H9 (cell line): Measurements from ENCODE around the gene NET1. TPM values are rescaled to one million over a fixed set of nuclear protein-coding genes. Genes with fewer than 3 reads are reported as not detected.
A peak's percentile ranks its signal among the peaks of the same experiment; 100 is the strongest.

Source experiments
- DNase-seq: peaks from one replicate; pipeline ENCODE4 v3.0.0-alpha.2; 2017
- H2AFZ ChIP-seq: one replicate; pipeline ENCODE4 v1.6.1; 2013; ENCODE audit warnings: mild to moderate bottlenecking, low read length, control low read depth, moderate library complexity
- H2AK5ac ChIP-seq: 2 replicates; pipeline ENCODE4 v1.6.1; 2013; ENCODE audit warnings: low read length, control low read depth, mixed read lengths; ENCODE audit not compliant: insufficient read length
- H2BK120ac ChIP-seq: one replicate; pipeline ENCODE4 v1.6.1; 2013; ENCODE audit warnings: low read depth, mild to moderate bottlenecking, low read length, control low read depth, inconsistent platforms; ENCODE audit not compliant: poor library complexity, severe bottlenecking
- H2BK12ac ChIP-seq: 2 replicates; pipeline ENCODE4 v1.6.1; 2013; ENCODE audit warnings: low read length, control low read depth, mixed read lengths, low read depth; ENCODE audit not compliant: insufficient read length
- H2BK15ac ChIP-seq: 2 replicates; pipeline ENCODE4 v1.6.1; 2013; ENCODE audit warnings: low read depth, low read length, control low read depth
- H2BK20ac ChIP-seq: one replicate; pipeline ENCODE4 v1.6.1; 2013; ENCODE audit warnings: low read depth, mild to moderate bottlenecking, low read length, control low read depth, inconsistent platforms; ENCODE audit not compliant: poor library complexity, severe bottlenecking
- H2BK5ac ChIP-seq: 2 replicates; pipeline ENCODE4 v1.6.1; 2013; ENCODE audit warnings: low read length, control low read depth, mixed read lengths; ENCODE audit not compliant: insufficient read length
- H3K14ac ChIP-seq: 2 replicates; pipeline ENCODE4 v1.6.1; 2013; ENCODE audit warnings: low read length, control low read depth; ENCODE audit not compliant: insufficient read depth
- H3K18ac ChIP-seq: 2 replicates; pipeline ENCODE4 v1.6.1; 2013; ENCODE audit warnings: low read depth, mild to moderate bottlenecking, mixed read lengths, low read length, control low read depth; ENCODE audit not compliant: insufficient read length
- H3K23ac ChIP-seq: 2 replicates; pipeline ENCODE4 v1.6.1; 2013; ENCODE audit warnings: low read length, control low read depth, mixed read lengths, low read depth; ENCODE audit not compliant: insufficient read length
- H3K23me2 ChIP-seq: 2 replicates; pipeline ENCODE4 v1.6.1; 2013; ENCODE audit warnings: low read depth, mild to moderate bottlenecking, mixed read lengths, low read length, control low read depth; ENCODE audit not compliant: insufficient read length, poor library complexity, severe bottlenecking
- H3K27ac ChIP-seq: 2 replicates; pipeline ENCODE4 v1.5.1; 2013; ENCODE audit warnings: low read length, control low read depth, mixed read lengths, low read depth; ENCODE audit not compliant: insufficient read length
- H3K27me3 ChIP-seq: 2 replicates; pipeline ENCODE4 v1.6.1; 2013; ENCODE audit warnings: low read length, control low read depth, inconsistent platforms; ENCODE audit not compliant: insufficient read depth
- H3K4ac ChIP-seq: 2 replicates; pipeline ENCODE4 v1.6.1; 2013; ENCODE audit warnings: low read depth, mild to moderate bottlenecking, control low read depth, inconsistent platforms, low read length, moderate library complexity
- H3K4me1 ChIP-seq: 2 replicates; pipeline ENCODE4 v1.6.1; 2013; ENCODE audit warnings: low read length, control low read depth, inconsistent platforms; ENCODE audit not compliant: insufficient read depth
- H3K4me2 ChIP-seq: 2 replicates; pipeline ENCODE4 v1.6.1; 2013; ENCODE audit warnings: low read length, control low read depth, mixed read lengths; ENCODE audit not compliant: insufficient read length, insufficient read depth
- H3K56ac ChIP-seq: 2 replicates; pipeline ENCODE4 v1.6.1; 2013; ENCODE audit warnings: low read depth, mild to moderate bottlenecking, mixed read lengths, low read length, control low read depth; ENCODE audit not compliant: insufficient read length
- H3K79me1 ChIP-seq: 2 replicates; pipeline ENCODE4 v1.6.1; 2013; ENCODE audit warnings: low read depth, mild to moderate bottlenecking, moderate library complexity, low read length, control low read depth, inconsistent platforms; ENCODE audit not compliant: insufficient read depth, poor library complexity, severe bottlenecking
- H3K79me2 ChIP-seq: 2 replicates; pipeline ENCODE4 v1.6.1; 2013; ENCODE audit warnings: low read length, control low read depth, inconsistent platforms; ENCODE audit not compliant: insufficient read depth
- H3K9ac ChIP-seq: 2 replicates; pipeline ENCODE4 v1.6.1; 2013; ENCODE audit warnings: low read length, control low read depth, mixed read lengths; ENCODE audit not compliant: insufficient read length; ENCODE audit errors: extremely low read depth
- H3K9me3 ChIP-seq: one replicate; pipeline ENCODE4 v1.6.1; 2013; ENCODE audit warnings: low read depth, low read length, inconsistent platforms; ENCODE audit not compliant: control insufficient read depth
- H3T11ph ChIP-seq: one replicate; pipeline ENCODE4 v1.6.1; 2013; ENCODE audit warnings: mild to moderate bottlenecking, low read length, control low read depth, inconsistent platforms
- H4K20me1 ChIP-seq: one replicate; pipeline ENCODE4 v1.6.1; 2013; ENCODE audit not compliant: control insufficient read depth, insufficient read length, insufficient read depth
- H4K5ac ChIP-seq: 2 replicates; pipeline ENCODE4 v1.6.1; 2013; ENCODE audit warnings: low read depth, mild to moderate bottlenecking, mixed read lengths, low read length, control low read depth; ENCODE audit not compliant: insufficient read length
- H4K8ac ChIP-seq: replicated peaks from 2 replicates; pipeline ENCODE4 v1.6.1; 2013; ENCODE audit warnings: low read length, control low read depth, mixed read lengths, low read depth; ENCODE audit not compliant: insufficient read length
- H4K91ac ChIP-seq: 2 replicates; pipeline ENCODE4 v1.6.1; 2013; ENCODE audit warnings: low read depth, mild to moderate bottlenecking, moderate library complexity, mixed read lengths, low read length, control low read depth; ENCODE audit not compliant: insufficient read length
- H3K27ac Mint-ChIP-seq, 3 experiments: 2 replicates in 2 of 3; 3 replicates in 1 of 3; pipeline ENCODE4 v1.8.0; 2020 to 2021; ENCODE audit warnings: mixed read lengths in 3 of 3, mild to moderate bottlenecking in 1 of 3, moderate library complexity in 1 of 3
- H3K27me3 Mint-ChIP-seq: 2 replicates; pipeline ENCODE4 v1.8.0; 2021; ENCODE audit warnings: low read depth, mild to moderate bottlenecking, moderate library complexity, mixed read lengths
- H3K36me3 Mint-ChIP-seq, 3 experiments: 2 replicates in 2 of 3; 3 replicates in 1 of 3; pipeline ENCODE4 v1.8.0; 2020 to 2021; ENCODE audit warnings: low read depth in 3 of 3, mixed read lengths in 3 of 3; ENCODE audit not compliant: insufficient read depth in 1 of 3
- H3K4me1 Mint-ChIP-seq, 2 experiments: 2 replicates each; pipeline ENCODE4 v1.8.0; 2020; ENCODE audit warnings: mixed read lengths in 2 of 2
- H3K4me3 Mint-ChIP-seq, 2 experiments: 2 replicates in 1 of 2; 3 replicates in 1 of 2; pipeline ENCODE4 v1.8.0; 2020 to 2021; ENCODE audit warnings: mild to moderate bottlenecking in 2 of 2, mixed read lengths in 2 of 2, moderate library complexity in 1 of 2
- H3K9me3 Mint-ChIP-seq, 2 experiments: 2 replicates in 1 of 2; 3 replicates in 1 of 2; pipeline ENCODE4 v1.8.0; 2020; ENCODE audit warnings: mild to moderate bottlenecking in 2 of 2, mixed read lengths in 2 of 2, moderate library complexity in 1 of 2
- WGBS: extraction: QIAGEN DNeasy Blood & Tissue Kit; methylation state at CpG from one replicate; pipeline ENCODE4 v1.1.7; 2013; ENCODE audit warnings: missing lambda C conversion rate, low lambda C conversion rate, mixed read lengths; ENCODE audit not compliant: insufficient read length; ENCODE audit errors: extremely low coverage; 5-methylcytosine and 5-hydroxymethylcytosine counted together
- total RNA-seq: library from RNA; stranded (reverse); gene quantifications from 2 replicates; pipeline ENCODE4 v1.2.1, GENCODE V29; 2021
- TF ChIP-seq, protein P1 (sequence below): fragments of 200-600 bp; sonication (generic); conservative IDR thresholded peaks from 3 replicates; pipeline ENCODE4 v1.8.0; 2021; ENCODE audit warnings: antibody characterized with exemption, mild to moderate bottlenecking

Gene NET1
- total RNA-seq, 1 experiment from 2014 or later = 50.6 TPM

DNA sequence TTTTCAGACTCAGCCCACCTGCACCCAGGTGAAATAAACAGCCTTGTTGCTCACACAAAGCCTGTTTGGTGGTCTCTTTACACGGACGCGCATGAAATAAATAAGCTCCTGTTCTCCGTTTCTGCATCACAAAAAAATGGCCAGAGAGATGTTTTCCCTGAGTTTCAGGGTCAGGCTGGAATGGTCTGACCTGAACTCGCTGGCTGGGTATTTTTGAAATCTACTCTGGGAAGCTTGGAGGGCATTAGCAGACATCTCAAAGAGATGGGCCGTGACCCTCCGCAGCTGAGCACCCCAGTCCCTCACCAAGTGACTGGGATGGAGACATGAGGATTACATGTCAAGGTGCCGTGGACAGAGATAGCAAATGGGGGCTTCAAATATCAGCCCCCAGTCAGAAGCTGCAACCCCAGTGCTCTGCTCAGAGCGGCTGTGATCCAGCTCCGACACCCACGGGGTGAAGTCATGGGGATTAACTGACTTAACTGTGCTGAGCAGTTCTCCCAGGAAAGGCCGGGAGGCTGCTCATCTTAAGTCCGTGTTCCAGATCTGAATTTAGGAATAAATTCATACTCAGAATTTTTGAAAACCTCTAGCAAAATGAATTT, 64.7 kb downstream of the NET1 start:
- peaks cover 5% of the 10 kb centered on the region for H3K27me3 Mint-ChIP-seq
- Histone ChIP-seq H2BK5ac (no peak overlapping the region), H4K20me1 (no peaks in the 10 kb centered on the region), H2AK5ac (no peak overlapping the region), H2AFZ (no peak overlapping the region), H4K91ac (no peak overlapping the region), H4K8ac (no peak overlapping the region), H3K4ac (peak overlapping the region; percentile 4; the same call in 1 of the 2 replicates), H4K5ac (peak overlapping the region; percentile 65), H3K9me3 (no peaks in the 10 kb centered on the region), H3T11ph (no peak overlapping the region), H2BK15ac (no peak overlapping the region), H3K4me1 (peaks cover 9% of the 10 kb centered on the region; the same call in 1 of the 2 replicates), H3K18ac (peak overlapping the region; percentile 92), H3K4me2 (no peak overlapping the region), H2BK12ac (no peak overlapping the region), H2BK20ac (no peak overlapping the region), H3K14ac (peak overlapping the region; percentile 45), H3K79me2 (no peaks in the 10 kb centered on the region), H3K27ac (peak overlapping the region; percentile 75), H3K9ac (no peak overlapping the region), H3K56ac (no peak overlapping the region), H3K27me3 (no peaks in the 10 kb centered on the region), H3K79me1 (no peaks in the 10 kb centered on the region), H3K23ac (peak overlapping the region; percentile 92), H2BK120ac (no peak overlapping the region), H3K23me2 (no peaks in the 10 kb centered on the region)
- H3K9me3 Mint-ChIP-seq = peaks cover 10 to 13% of the 10 kb centered on the region in 2 experiments
- no peak for DNase-seq
- H3K36me3 Mint-ChIP-seq = peaks cover 5 to 12% (median 7%) of the 10 kb centered on the region in 3 experiments
- H3K27ac Mint-ChIP-seq = no peak overlapping the region; a peak in 2 of 7 replicates
- peak overlapping the region; percentile 3 to 58; a peak in 3 of 5 replicates for H3K4me3 Mint-ChIP-seq
- no CpG with 5 or more reads among the region's 13 CpGs for WGBS
- TF ChIP-seq, protein P1, sequence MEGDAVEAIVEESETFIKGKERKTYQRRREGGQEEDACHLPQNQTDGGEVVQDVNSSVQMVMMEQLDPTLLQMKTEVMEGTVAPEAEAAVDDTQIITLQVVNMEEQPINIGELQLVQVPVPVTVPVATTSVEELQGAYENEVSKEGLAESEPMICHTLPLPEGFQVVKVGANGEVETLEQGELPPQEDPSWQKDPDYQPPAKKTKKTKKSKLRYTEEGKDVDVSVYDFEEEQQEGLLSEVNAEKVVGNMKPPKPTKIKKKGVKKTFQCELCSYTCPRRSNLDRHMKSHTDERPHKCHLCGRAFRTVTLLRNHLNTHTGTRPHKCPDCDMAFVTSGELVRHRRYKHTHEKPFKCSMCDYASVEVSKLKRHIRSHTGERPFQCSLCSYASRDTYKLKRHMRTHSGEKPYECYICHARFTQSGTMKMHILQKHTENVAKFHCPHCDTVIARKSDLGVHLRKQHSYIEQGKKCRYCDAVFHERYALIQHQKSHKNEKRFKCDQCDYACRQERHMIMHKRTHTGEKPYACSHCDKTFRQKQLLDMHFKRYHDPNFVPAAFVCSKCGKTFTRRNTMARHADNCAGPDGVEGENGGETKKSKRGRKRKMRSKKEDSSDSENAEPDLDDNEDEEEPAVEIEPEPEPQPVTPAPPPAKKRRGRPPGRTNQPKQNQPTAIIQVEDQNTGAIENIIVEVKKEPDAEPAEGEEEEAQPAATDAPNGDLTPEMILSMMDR = no peak
- peaks cover 9 to 11% of the 10 kb centered on the region in 2 experiments for H3K4me1 Mint-ChIP-seq
